Panc1 (cell line): ENCODE measurements around the gene FUT7. TPM values are rescaled to one million over a fixed set of nuclear protein-coding genes. Genes with fewer than 3 reads are reported as not detected.
A peak's percentile ranks its signal among the peaks of the same experiment; 100 is the strongest.
"Not testable (repeated sequence)": the region's sequence is repeated elsewhere in the genome, so short reads cannot be mapped to it uniquely, and the experiment has no call there.

ENCODE experiments used
- ATAC-seq: fragments of 200-7000 bp; cut with Tn5 transposase; 2 replicates; pipeline ENCODE4 v1.9.1; 2020; ENCODE audit warnings: mild to moderate bottlenecking, moderate library complexity
- BruUV-seq: library from RNA; stranded (reverse); fragments of 400-500 nt; replicated peaks from 2 replicates; lab custom pipeline; 2021; lab: Mats Ljungman, UMichigan
- CTCF ChIA-PET: fragments of 300-600 bp; sonication (Branson Sonifier 250); formaldehyde crosslinking; loops from one replicate; lab custom pipeline; 2022; ENCODE audit warnings: antibody characterized with exemption; lab: Charles Lee
- POLR2A ChIA-PET: fragments of 300-600 bp; sonication (Branson Sonifier 250); formaldehyde crosslinking; loops from one replicate; lab custom pipeline; 2022; ENCODE audit warnings: antibody characterized with exemption; lab: Charles Lee
- DNase-seq: peaks from one replicate; pipeline ENCODE4 v3.0.0-alpha.2; 2010; ENCODE audit warnings: low read depth, low spot score
- H3K27ac ChIP-seq: 2 replicates; pipeline ENCODE4 v1.5.1; 2011; ENCODE audit warnings: mild to moderate bottlenecking, low read length, inconsistent platforms
- H3K27me3 ChIP-seq: fragments of 200-500 bp; sonication (Bioruptor generic); 2 replicates; pipeline ENCODE4 v1.6.0; 2014; ENCODE audit warnings: low read length, inconsistent platforms; ENCODE audit not compliant: control insufficient read depth, insufficient read depth
- H3K36me3 ChIP-seq: fragments of 200-500 bp; sonication (Bioruptor generic); 2 replicates; pipeline ENCODE4 v1.5.1; 2014; ENCODE audit warnings: inconsistent platforms, mild to moderate bottlenecking, low read length, moderate library complexity; ENCODE audit not compliant: control insufficient read depth, insufficient read depth
- H3K4me1 ChIP-seq: 2 replicates; pipeline ENCODE4 v1.5.1; 2011; ENCODE audit warnings: inconsistent platforms, mild to moderate bottlenecking, low read length, moderate library complexity; ENCODE audit not compliant: control insufficient read depth, insufficient read depth
- H3K4me3 ChIP-seq, 2 experiments: 2 replicates each; pipeline ENCODE4 v1.5.1; 2011 to 2012; ENCODE audit warnings: low read depth in 2 of 2, low read length in 2 of 2, mild to moderate bottlenecking in 2 of 2, inconsistent platforms in 1 of 2, moderate library complexity in 1 of 2
- H3K9me3 ChIP-seq: fragments of 200-500 bp; sonication (Bioruptor generic); 2 replicates; pipeline ENCODE4 v1.5.1; 2014; ENCODE audit warnings: low read depth, mild to moderate bottlenecking, inconsistent platforms, low read length, moderate library complexity; ENCODE audit not compliant: control insufficient read depth, insufficient read depth
- CTCF ChIP-seq: fragments of 450-650 bp; IDR thresholded peaks from 2 replicates; pipeline ENCODE4 v1.5.1; 2017; ENCODE audit warnings: mild to moderate bottlenecking
- POLR2AphosphoS5 ChIP-seq: IDR thresholded peaks from 2 replicates; pipeline ENCODE4 v1.6.1; 2012; ENCODE audit warnings: mild to moderate bottlenecking, low read depth, low read length, moderate library complexity
- REST ChIP-seq, 2 experiments: IDR thresholded peaks; 2 replicates each; pipeline ENCODE4 v1.6.1; 2011 to 2012; ENCODE audit warnings: low read depth in 2 of 2, control low read depth in 1 of 2, low read length in 1 of 2, mild to moderate bottlenecking in 1 of 2, moderate library complexity in 1 of 2; ENCODE audit not compliant: insufficient read depth in 1 of 2
- SIN3A ChIP-seq: IDR thresholded peaks from 2 replicates; pipeline ENCODE4 v1.6.1; 2012; ENCODE audit warnings: low read depth, mild to moderate bottlenecking, low read length, moderate library complexity, borderline replicate concordance; ENCODE audit not compliant: insufficient read depth
- TCF7L2 ChIP-seq: IDR thresholded peaks from 2 replicates; pipeline ENCODE4 v1.6.1; 2011; ENCODE audit warnings: mild to moderate bottlenecking, low read depth, low read length, inconsistent platforms
- in situ Hi-C: cut with HindIII; loops from 2 replicates; pipeline ENCODE4 v1.10.0; 2016; ENCODE audit warnings: low sequenced_read_pairs, low pct_unique_long_range_greater_than_20kb
- intact Hi-C: fragments of 100-400 bp; cut with micrococcal nuclease; formaldehyde crosslinking; loops from one replicate; pipeline ENCODE4 v1.10.0; 2022; ENCODE audit not compliant: unreplicated experiment
- total RNA-seq: library from RNA; stranded (reverse); gene quantifications from one replicate; pipeline ENCODE4 v1.2.1, GENCODE V29; 2021; ENCODE audit not compliant: unreplicated experiment

Gene FUT7
- total RNA-seq, 1 experiment from 2014 or later = not detected

GRCh38 chr9:137063311-137064026, 31.6 kb upstream of the FUT7 start:
- ChIA-PET CTCF (interaction anchor here (0.7 to 1.4 kb wide), 4 partner anchors 14 to 66 kb away, joined by 3 to 11 read pairs (median 3); partner anchors contain the start of gene NPDC1), POLR2A (no interaction called here)
- Histone ChIP-seq H3K4me3 (no peak overlapping the region), H3K4me1 (peaks cover 2% of the 10 kb centered on the region; the same call in 1 of the 2 replicates), H3K36me3 (no peaks in the 10 kb centered on the region), H3K27me3 (no peaks in the 10 kb centered on the region), H3K9me3 (no peaks in the 10 kb centered on the region), H3K27ac (no peak overlapping the region)
- intact Hi-C loops = loop anchor here (1.0 kb wide), 1 partner anchor 17 kb away; the partner anchor contains the start of gene NPDC1
- ATAC-seq (no peak), DNase-seq (no peak)
- TF ChIP-seq CTCF (no peak), POLR2AphosphoS5 (no peak), TCF7L2 (no peak), SIN3A (no peak), REST (IDR thresholded peaks at IDR 0.05; ENCODE audit: insufficient read depth in 1 of 2, low read depth in 2 of 2, low read length in 1 of 2) (no peak)
- in situ Hi-C loops = no loop called here
- no TSS peak for BruUV-seq

GRCh38 chr9:137062798-137063197, 30.9 kb upstream of the FUT7 start:
- in situ Hi-C loops, ATAC-seq, BruUV-seq, DNase-seq, intact Hi-C loops, POLR2A ChIA-PET, H3K4me1 ChIP-seq, H3K27me3 ChIP-seq, H3K9me3 ChIP-seq, H3K27ac ChIP-seq, H3K36me3 ChIP-seq, H3K4me3 ChIP-seq, CTCF ChIA-PET: not testable (repeated sequence)

GRCh38 chr9:137062384-137062783, 30.5 kb upstream of the FUT7 start:
- TSS peak; percentile 76 for BruUV-seq
- Histone ChIP-seq H3K4me3 (no peak overlapping the region), H3K9me3 (no peaks in the 10 kb centered on the region), H3K4me1 (no peaks in the 10 kb centered on the region), H3K27ac (no peak overlapping the region), H3K36me3 (no peaks in the 10 kb centered on the region), H3K27me3 (no peaks in the 10 kb centered on the region)
- in situ Hi-C loops = no loop called here
- DNase-seq (no peak), ATAC-seq (no peak)
- CTCF ChIA-PET = no interaction called here
- TF ChIP-seq POLR2AphosphoS5 (no peak), CTCF (no peak), TCF7L2 (no peak), SIN3A (no peak), REST (IDR thresholded peaks at IDR 0.05; ENCODE audit: insufficient read depth in 1 of 2, low read depth in 2 of 2, low read length in 1 of 2) (no peak)
- POLR2A ChIA-PET = no interaction called here
- intact Hi-C loops = no loop called here
